WTC11 (cell line): ENCODE measurements around the gene SDHB. TPM values are rescaled to one million over a fixed set of nuclear protein-coding genes. Genes with fewer than 3 reads are reported as not detected.
A peak's percentile ranks its signal among the peaks of the same experiment; 100 is the strongest.

Source experiments
- ATAC-seq: fragments of 200-7000 bp; cut with Tn5 transposase; 2 replicates; pipeline ENCODE4 v1.10.0; 2021; ENCODE audit warnings: mild to moderate bottlenecking, moderate library complexity
- CTCF ChIA-PET: fragments of 300-600 bp; sonication (Branson Sonifier 250); formaldehyde crosslinking; loops from one replicate; lab custom pipeline; 2021; ENCODE audit warnings: antibody characterized with exemption; lab: Charles Lee
- POLR2A ChIA-PET: fragments of 350-600 bp; sonication (Branson Sonifier 250); formaldehyde crosslinking; loops from one replicate; lab custom pipeline; 2021; ENCODE audit warnings: antibody characterized with exemption; lab: Charles Lee
- DNase-seq: peaks from one replicate; pipeline ENCODE4 v3.0.0; 2021; ENCODE audit warnings: low spot score
- H3K27ac Mint-ChIP-seq: 2 replicates; pipeline ENCODE4 v1.8.0; 2021; ENCODE audit warnings: mixed read lengths
- H3K27me3 Mint-ChIP-seq: 2 replicates; pipeline ENCODE4 v1.8.0; 2021; ENCODE audit warnings: low read depth, mild to moderate bottlenecking, moderate library complexity, mixed read lengths
- H3K36me3 Mint-ChIP-seq: 2 replicates; pipeline ENCODE4 v1.8.0; 2021; ENCODE audit warnings: mixed read lengths
- H3K4me1 Mint-ChIP-seq: 2 replicates; pipeline ENCODE4 v1.8.0; 2022; ENCODE audit warnings: mixed read lengths
- H3K4me3 Mint-ChIP-seq: 2 replicates; pipeline ENCODE4 v1.8.0; 2021; ENCODE audit warnings: mild to moderate bottlenecking, moderate library complexity, mixed read lengths
- H3K9me3 Mint-ChIP-seq: 2 replicates; pipeline ENCODE4 v1.8.0; 2021; ENCODE audit warnings: mixed read lengths
- ATF1 ChIP-seq: sonication (generic); formaldehyde crosslinking; IDR thresholded peaks from 2 replicates; pipeline ENCODE4 v1.8.1; 2023; ENCODE audit warnings: mild to moderate bottlenecking, moderate library complexity, missing genetic modification reagents
- CREM ChIP-seq: sonication (generic); formaldehyde crosslinking; IDR thresholded peaks from 2 replicates; pipeline ENCODE4 v1.8.1; 2022; ENCODE audit warnings: mild to moderate bottlenecking, missing genetic modification reagents, moderate library complexity
- ETV6 ChIP-seq: sonication (generic); formaldehyde crosslinking; IDR thresholded peaks from 2 replicates; pipeline ENCODE4 v1.8.1; 2022; ENCODE audit warnings: mild to moderate bottlenecking, missing genetic modification reagents
- FOXK1 ChIP-seq: sonication (generic); formaldehyde crosslinking; IDR thresholded peaks from 2 replicates; pipeline ENCODE4 v1.8.0; 2022; ENCODE audit warnings: mild to moderate bottlenecking, moderate library complexity, missing genetic modification reagents
- MAX ChIP-seq: sonication (generic); formaldehyde crosslinking; IDR thresholded peaks from 2 replicates; pipeline ENCODE4 v1.8.0; 2022; ENCODE audit warnings: mild to moderate bottlenecking, missing genetic modification reagents
- MLX ChIP-seq: sonication (generic); formaldehyde crosslinking; IDR thresholded peaks from 2 replicates; pipeline ENCODE4 v1.8.1; 2023; ENCODE audit warnings: mild to moderate bottlenecking, missing genetic modification reagents, moderate library complexity
- NFYB ChIP-seq: sonication (generic); formaldehyde crosslinking; conservative IDR thresholded peaks from 2 replicates; pipeline ENCODE4 v1.8.0; 2022; ENCODE audit warnings: low read depth, missing genetic modification reagents
- NR3C1 ChIP-seq: sonication (generic); formaldehyde crosslinking; conservative IDR thresholded peaks from 2 replicates; pipeline ENCODE4 v1.8.1; 2023; ENCODE audit warnings: low read depth, mild to moderate bottlenecking, missing genetic modification reagents
- SMAD3 ChIP-seq: sonication (generic); formaldehyde crosslinking; IDR thresholded peaks from 2 replicates; pipeline ENCODE4 v1.8.0; 2022; ENCODE audit warnings: missing genetic modification reagents, mild to moderate bottlenecking, borderline replicate concordance
- SOX15 ChIP-seq: fragments of 250-450 bp; sonication (Bioruptor Pico); IDR thresholded peaks from 2 replicates; pipeline ENCODE4 v1.9.0; 2021; ENCODE audit warnings: mild to moderate bottlenecking
- SP1 ChIP-seq: sonication (generic); formaldehyde crosslinking; conservative IDR thresholded peaks from 2 replicates; pipeline ENCODE4 v1.8.1; 2022; ENCODE audit warnings: missing genetic modification reagents
- USF2 ChIP-seq: sonication (generic); formaldehyde crosslinking; IDR thresholded peaks from 2 replicates; pipeline ENCODE4 v1.8.1; 2023; ENCODE audit warnings: mild to moderate bottlenecking, missing genetic modification reagents, moderate library complexity
- ZBTB21 ChIP-seq: sonication (generic); formaldehyde crosslinking; IDR thresholded peaks from 2 replicates; pipeline ENCODE4 v1.8.1; 2023; ENCODE audit warnings: mild to moderate bottlenecking, missing genetic modification reagents, borderline replicate concordance
- ZNF138 ChIP-seq: sonication (generic); formaldehyde crosslinking; conservative IDR thresholded peaks from 2 replicates; pipeline ENCODE4 v1.8.1; 2022; ENCODE audit warnings: mild to moderate bottlenecking, moderate library complexity, missing genetic modification reagents
- ZNF232 ChIP-seq: sonication (generic); formaldehyde crosslinking; IDR thresholded peaks from 2 replicates; pipeline ENCODE4 v1.8.0; 2022; ENCODE audit warnings: mild to moderate bottlenecking, missing genetic modification reagents
- ZNF423 ChIP-seq: fragments of 250-450 bp; sonication (Bioruptor Pico); IDR thresholded peaks from 2 replicates; pipeline ENCODE4 v2.1.2; 2022; ENCODE audit warnings: mild to moderate bottlenecking, moderate library complexity
- ZNF425 ChIP-seq: fragments of 250-450 bp; sonication (Bioruptor Pico); conservative IDR thresholded peaks from 2 replicates; pipeline ENCODE4 v1.9.0; 2021; ENCODE audit warnings: mild to moderate bottlenecking
- ZNF671 ChIP-seq: fragments of 250-450 bp; sonication (Bioruptor Pico); IDR thresholded peaks from 2 replicates; pipeline ENCODE4 v1.8.0; 2021; ENCODE audit warnings: mild to moderate bottlenecking
- total RNA-seq: library from RNA; stranded (reverse); gene quantifications from 3 replicates; pipeline ENCODE4 v1.2.3, GENCODE V29; 2021
- TF ChIP-seq, protein P1 (sequence below): sonication (generic); formaldehyde crosslinking; IDR thresholded peaks from 2 replicates; pipeline ENCODE4 v1.8.0; 2022; ENCODE audit warnings: mild to moderate bottlenecking, missing genetic modification reagents
- TF ChIP-seq, protein P2 (sequence below): sonication (generic); formaldehyde crosslinking; IDR thresholded peaks from 2 replicates; pipeline ENCODE4 v1.8.1; 2023; ENCODE audit warnings: mild to moderate bottlenecking, missing genetic modification reagents

SDHB gene
- total RNA-seq, 1 experiment from 2014 or later: 89.5 TPM

DNA sequence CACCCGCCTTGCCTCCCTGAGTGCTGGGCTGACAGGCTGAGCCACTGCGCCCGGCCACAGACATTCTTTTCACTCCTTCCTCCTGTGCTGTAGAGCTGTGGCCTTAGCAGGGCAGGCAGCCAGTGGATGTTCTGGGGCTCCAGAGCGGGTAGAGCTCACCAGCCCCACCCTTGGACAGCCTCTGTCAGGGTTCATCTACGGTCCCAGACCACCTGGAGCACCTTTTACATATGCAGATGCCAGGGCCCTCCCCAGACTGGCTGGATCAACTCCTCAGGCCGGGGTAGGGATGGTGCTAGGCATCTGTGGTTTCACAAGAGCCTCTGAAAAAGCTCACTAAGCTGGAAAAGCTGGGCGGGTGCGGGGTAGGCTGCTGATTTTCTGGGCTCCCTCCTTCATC, 46.7 kb downstream of the SDHB start:
- POLR2A ChIA-PET: interaction anchor here (0.7 to 0.9 kb wide), 4 partner anchors 11 to 17 kb away, joined by 3 to 8 read pairs (median 4); no protein-coding TSS in a partner anchor
- H3K4me1 Mint-ChIP-seq: peaks cover 31% of the 10 kb centered on the region
- CTCF ChIA-PET: interaction anchor here (0.6 to 3.3 kb wide), 8 partner anchors 17 to 377 kb away, joined by 3 to 28 read pairs (median 5); no protein-coding TSS in a partner anchor
- H3K27ac Mint-ChIP-seq: peak overlapping the region; percentile 74
- TF ChIP-seq ZNF423 (0 out of 2 replicates have a peak, but pooled peaks have one; percentile 49), NFYB (CRISPR knock-in tag) (no peak), ZNF425 (CRISPR knock-in tag) (no peak)
- DNase-seq (peak; percentile 58), ATAC-seq (peak; percentile 41)
- H3K36me3 Mint-ChIP-seq: peaks cover 10% of the 10 kb centered on the region
- no peak overlapping the region for H3K4me3 Mint-ChIP-seq
- no peaks in the 10 kb centered on the region for H3K27me3 Mint-ChIP-seq
- H3K9me3 Mint-ChIP-seq: no peaks in the 10 kb centered on the region

GRCh38 chr1:17005365-17005740, 48.5 kb downstream of the SDHB start:
- Mint-ChIP-seq H3K4me1 (peaks cover 22% of the 10 kb centered on the region), H3K27ac (no peak overlapping the region), H3K36me3 (peaks cover 17% of the 10 kb centered on the region), H3K9me3 (no peaks in the 10 kb centered on the region), H3K27me3 (no peaks in the 10 kb centered on the region)
- DNase-seq (no peak), ATAC-seq (no peak)
- POLR2A ChIA-PET: no interaction called here
- CTCF ChIA-PET: interaction anchor here (0.8 to 3.3 kb wide), 3 partner anchors 18 to 45 kb away, joined by 4 to 28 read pairs (median 4); no protein-coding TSS in a partner anchor
- no peak for TF ChIP-seq ZNF671 (CRISPR knock-in tag)
- no peak for TF ChIP-seq ZNF423
- TF ChIP-seq FOXK1 (CRISPR knock-in tag): no peak
- no peak for TF ChIP-seq ATF1
- no peak for TF ChIP-seq MAX
- TF ChIP-seq, protein P1, sequence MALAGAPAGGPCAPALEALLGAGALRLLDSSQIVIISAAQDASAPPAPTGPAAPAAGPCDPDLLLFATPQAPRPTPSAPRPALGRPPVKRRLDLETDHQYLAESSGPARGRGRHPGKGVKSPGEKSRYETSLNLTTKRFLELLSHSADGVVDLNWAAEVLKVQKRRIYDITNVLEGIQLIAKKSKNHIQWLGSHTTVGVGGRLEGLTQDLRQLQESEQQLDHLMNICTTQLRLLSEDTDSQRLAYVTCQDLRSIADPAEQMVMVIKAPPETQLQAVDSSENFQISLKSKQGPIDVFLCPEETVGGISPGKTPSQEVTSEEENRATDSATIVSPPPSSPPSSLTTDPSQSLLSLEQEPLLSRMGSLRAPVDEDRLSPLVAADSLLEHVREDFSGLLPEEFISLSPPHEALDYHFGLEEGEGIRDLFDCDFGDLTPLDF: no peak
- no peak for TF ChIP-seq ZNF138 (CRISPR knock-in tag)
- TF ChIP-seq SP1 (CRISPR knock-in tag): no peak
- no peak for TF ChIP-seq CREM
- no peak for TF ChIP-seq USF2 (CRISPR knock-in tag)
- TF ChIP-seq, protein P2, sequence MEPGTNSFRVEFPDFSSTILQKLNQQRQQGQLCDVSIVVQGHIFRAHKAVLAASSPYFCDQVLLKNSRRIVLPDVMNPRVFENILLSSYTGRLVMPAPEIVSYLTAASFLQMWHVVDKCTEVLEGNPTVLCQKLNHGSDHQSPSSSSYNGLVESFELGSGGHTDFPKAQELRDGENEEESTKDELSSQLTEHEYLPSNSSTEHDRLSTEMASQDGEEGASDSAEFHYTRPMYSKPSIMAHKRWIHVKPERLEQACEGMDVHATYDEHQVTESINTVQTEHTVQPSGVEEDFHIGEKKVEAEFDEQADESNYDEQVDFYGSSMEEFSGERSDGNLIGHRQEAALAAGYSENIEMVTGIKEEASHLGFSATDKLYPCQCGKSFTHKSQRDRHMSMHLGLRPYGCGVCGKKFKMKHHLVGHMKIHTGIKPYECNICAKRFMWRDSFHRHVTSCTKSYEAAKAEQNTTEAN (CRISPR knock-in tag): no peak
- TF ChIP-seq MLX (CRISPR knock-in tag): no peak
- no peak for TF ChIP-seq ZBTB21
- TF ChIP-seq SMAD3 (CRISPR knock-in tag): no peak
- no peak for TF ChIP-seq ETV6
- TF ChIP-seq SOX15 (CRISPR knock-in tag): no peak
- TF ChIP-seq ZNF232 (CRISPR knock-in tag): no peak
- no peak for TF ChIP-seq NR3C1 (CRISPR knock-in tag)
- TF ChIP-seq, all 79 proteins: peak for 0
- no peak overlapping the region for H3K4me3 Mint-ChIP-seq
